Left renal pelvis (tissue), 4 donors: ENCODE measurements around the gene GKN2. TPM values are rescaled to one million over a fixed set of nuclear protein-coding genes. Genes with fewer than 3 reads are reported as not detected.
"Not testable (repeated sequence)": the region's sequence is repeated elsewhere in the genome, so short reads cannot be mapped to it uniquely, and the experiment has no call there.

Experiments used
- DNase-seq, 4 donors: peaks; one replicate each; pipeline ENCODE4 v3.0.0-alpha.2; 2013; ENCODE audit warnings: low read depth in 4 of 4, low spot score in 3 of 4
- polyA plus RNA-seq, 4 donors: library from polyadenylated mRNA; unstranded; fragments of 120-200 nt; gene quantifications; one replicate each; pipeline ENCODE4 v1.2.1, GENCODE V29; 2013; ENCODE audit not compliant: insufficient read length in 4 of 4

The GKN2 gene
- polyA plus RNA-seq, 4 donors: not detected

GRCh38 chr2:68964282-68964681 lies 11.6 kb upstream of the GKN2 start:
- DNase-seq: no peak

GRCh38 chr2:68961380-68961779 lies 8.7 kb upstream of the GKN2 start:
- DNase-seq: no peak

DNA sequence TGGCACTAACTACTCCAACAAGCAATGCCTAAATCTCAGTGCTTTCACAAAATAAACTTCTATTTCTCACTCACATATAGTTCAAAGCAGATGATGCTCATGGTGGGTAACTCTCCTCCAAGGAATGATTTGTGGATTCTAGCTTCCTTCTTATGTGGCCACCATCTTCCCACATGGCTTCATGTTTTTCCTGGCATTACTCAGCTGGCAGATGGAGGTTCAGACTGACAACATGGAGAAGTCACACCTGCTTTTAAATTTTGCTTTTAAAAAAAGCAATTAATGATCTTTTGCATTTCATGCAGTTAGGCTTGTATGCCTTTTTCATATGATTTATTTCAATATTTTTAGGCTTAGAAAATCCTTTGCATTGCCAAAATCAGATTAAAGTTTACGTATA lies 6.3 kb upstream of the GKN2 start:
- no peak for DNase-seq

GRCh38 chr2:68955432-68955831 lies 2.7 kb upstream of the GKN2 start:
- not testable (repeated sequence) for DNase-seq

DNA sequence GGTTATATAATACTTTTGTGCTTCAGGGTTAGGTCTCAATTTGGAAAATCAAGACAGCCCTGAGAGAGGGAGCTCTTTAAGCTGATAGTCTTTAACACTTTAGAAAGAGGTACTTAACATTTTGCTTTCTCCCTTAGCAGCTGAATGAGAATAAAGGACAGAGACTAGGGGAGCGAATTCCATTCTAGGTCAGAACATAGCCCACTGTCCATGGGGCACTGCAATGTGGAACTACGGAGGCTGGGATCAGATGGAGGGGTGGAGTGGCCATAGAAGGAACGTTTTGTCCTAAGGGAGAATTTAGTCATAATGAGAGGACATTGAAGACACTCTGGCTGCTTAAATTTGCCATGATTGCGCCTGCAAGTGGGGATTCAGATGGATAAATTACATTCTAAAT lies 794 bp downstream of the GKN2 start:
- no peak for DNase-seq

DNA sequence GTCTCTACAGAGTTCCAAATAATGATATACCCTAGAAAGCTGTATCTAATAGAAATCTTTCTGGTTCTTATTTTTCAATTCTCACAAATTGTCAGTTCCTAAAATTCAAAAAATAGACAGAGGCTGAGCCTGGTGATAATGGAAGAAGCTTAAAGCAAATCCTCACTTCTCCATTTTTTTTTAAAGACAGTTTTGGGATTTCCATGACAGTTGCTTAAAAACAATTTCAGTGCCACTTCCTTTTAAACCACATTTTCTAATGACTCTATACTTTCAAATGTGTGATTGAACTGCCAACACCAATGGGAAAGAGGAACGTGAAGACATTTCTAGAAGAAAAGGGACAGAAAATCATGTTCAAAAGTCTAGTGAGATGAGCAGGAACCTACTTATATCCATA lies 4.0 kb downstream of the GKN2 start:
- no peak for DNase-seq

GRCh38 chr2:68946117-68946516 lies 6.6 kb downstream of the GKN2 start:
- DNase-seq: no peak

DNA sequence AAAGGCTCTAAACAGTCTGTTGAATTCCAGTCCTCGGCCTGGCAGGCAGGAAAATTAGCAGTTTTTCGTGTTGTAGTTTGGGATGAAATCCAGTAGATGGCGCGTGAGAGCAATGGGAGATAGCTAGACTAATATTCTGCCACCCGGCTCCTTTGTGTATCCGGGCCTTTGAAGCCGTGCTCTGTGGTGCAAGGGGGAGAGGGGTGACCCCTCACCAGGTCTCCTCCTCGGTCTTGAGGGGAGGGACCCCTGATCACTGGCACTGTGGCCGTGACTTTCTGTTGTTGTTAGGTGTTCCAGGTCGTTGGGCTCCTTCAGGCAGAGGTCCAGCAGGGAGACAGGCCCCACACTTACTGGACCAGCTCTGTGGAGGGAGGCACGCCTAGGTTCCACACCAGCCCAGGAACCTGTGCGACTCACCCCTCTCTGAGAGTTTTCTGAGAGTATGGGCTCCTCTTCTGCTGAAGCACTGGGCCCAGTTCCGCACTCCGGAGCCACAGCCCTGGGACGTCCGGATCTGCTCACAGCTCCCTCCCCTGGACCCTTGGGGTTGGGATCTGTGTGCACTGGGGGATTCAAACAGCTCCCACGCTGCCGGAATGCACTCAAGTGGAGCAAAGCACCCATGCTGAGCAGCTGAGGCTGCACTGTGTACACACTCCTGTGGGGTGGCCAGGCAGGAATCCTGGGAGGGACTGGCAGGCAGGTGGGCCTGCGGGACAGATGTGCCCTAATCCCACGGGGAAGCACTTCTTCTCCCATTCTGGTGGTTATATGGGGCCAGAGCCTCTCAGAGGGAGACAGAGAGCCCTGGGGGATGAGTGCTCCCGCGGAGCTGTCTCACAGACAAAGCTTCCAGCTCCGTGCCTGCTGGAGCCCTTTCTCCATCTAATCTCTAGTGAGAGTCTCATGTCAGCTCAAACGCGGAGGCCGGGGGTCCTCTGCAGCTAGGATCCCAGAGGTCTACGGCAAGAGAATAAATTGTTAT lies 8.8 kb downstream of the GKN2 start:
- DNase-seq: peak; percentile 62 to 67 (median 64)

- no peak for DNase-seq
Observed at GRCh38 chr2:68942827-68943226, 9.9 kb downstream of the GKN2 start.

- no peak for DNase-seq
Observed at GRCh38 chr2:68940369-68940768, 12.3 kb downstream of the GKN2 start.

DNA sequence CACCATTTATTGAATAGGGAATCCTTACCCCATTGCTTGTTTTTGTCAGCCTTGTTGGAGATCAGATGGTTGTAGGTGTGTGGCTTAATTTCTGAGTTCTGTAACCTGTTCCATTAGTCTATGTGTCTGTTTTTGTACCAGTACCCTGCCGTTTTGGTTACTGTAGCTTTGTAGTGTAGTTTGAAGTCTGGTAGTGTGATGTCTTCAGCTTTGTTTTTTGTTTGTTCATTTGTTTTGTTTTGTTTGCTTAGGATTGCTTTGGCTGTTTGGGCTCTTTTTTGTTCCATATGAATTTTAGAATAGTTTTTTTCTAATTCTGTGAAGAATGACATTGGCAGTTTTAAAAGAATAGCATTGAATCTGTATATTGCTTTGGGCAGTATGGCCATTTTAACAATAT lies 12.7 kb downstream of the GKN2 start:
- no peak for DNase-seq

- no peak for DNase-seq
Observed at GRCh38 chr2:68938938-68939337, 13.8 kb downstream of the GKN2 start.

- no peak for DNase-seq
Observed at GRCh38 chr2:68937346-68938055, 15.2 kb downstream of the GKN2 start.

DNA sequence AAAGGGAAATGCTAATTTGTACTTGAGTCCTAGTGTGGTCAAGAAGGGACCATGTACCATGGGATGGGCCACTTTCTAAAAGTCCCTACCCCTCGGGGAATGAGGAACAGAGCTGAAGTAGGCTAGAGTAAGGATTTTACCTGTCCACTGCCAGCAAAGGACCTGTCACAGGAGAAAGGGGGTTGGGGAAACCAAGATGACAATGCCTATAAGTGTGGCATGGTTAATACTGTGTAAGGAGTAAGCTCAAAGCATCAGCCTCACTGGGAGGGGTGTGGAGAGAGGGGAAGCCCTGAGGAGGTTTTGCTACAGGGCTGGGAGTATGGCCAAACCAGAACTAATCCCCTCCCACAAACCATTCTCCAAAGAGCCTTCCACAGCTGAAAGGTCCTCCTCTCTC lies 15.8 kb downstream of the GKN2 start:
- DNase-seq: no peak

GRCh38 chr2:68936427-68936826 lies 16.3 kb downstream of the GKN2 start:
- no peak for DNase-seq

- DNase-seq: no peak
Observed at GRCh38 chr2:68935471-68935870, 17.2 kb downstream of the GKN2 start.

DNA sequence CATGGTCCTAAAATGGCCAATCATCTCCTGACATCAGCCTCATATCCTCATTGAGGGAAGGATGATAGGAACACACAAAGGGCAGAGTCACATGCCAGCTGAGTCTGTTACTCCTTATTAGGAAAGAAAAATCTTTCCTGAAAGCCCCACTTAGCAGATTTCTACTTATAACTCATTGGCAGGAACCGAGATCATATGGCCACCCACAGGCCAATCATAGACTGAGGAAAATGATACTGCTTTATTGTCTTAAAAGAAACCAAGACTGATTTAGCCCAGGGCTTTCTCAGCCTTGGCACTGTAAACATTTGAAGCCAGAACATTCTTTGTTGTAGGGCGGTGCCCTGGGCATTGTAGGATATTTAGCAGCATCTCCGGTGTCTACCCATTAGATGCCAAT lies 18.7 kb downstream of the GKN2 start:
- no peak for DNase-seq

GRCh38 chr2:68932402-68932801 lies 20.3 kb downstream of the GKN2 start:
- no peak for DNase-seq

DNA sequence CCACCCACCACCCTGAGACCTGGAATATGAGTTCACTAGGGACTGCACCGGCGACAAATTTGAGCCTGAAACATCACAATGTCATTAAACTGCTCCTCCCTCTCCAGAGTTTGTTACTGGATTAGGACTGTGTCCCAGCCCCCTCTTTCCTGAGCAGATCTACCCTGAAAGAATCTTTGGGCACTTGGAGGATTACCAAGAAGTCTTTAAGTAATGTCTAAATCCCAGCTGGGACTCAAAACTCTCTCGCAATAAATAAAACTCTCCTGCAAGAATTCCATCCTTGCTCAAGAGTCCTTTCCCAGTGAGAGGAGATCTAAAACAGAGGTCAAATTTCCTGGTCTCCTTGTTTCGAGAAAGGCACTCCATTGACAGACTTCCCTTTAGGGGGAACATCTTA lies 20.9 kb downstream of the GKN2 start:
- no peak for DNase-seq

DNA sequence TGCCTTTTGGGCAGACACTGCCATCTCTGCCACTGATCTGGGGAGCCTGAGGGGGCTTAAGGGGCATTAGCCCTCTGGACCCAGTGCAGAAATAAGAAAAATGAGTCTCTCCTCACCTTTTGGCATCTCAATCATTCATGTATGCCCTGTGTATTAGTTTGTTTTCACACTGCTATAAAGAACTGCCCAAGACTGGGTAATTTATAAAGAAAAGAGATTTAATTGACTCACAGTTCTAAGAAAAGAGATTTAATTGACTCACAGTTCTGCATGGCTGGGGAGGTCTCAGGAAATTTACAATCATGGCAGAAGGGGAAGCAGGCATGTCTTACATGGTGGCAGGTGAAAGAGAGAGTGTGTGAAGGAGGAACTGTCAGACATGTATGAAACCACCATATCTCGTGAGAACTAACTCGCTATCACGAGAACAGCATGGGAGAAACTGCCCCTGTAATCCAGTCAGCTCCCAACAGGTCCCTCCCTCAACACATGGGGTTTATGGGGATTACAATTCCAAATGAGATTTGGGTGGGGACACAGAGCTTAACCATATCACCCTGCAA lies 21.5 kb downstream of the GKN2 start:
- DNase-seq: no peak

GRCh38 chr2:68926796-68927195 lies 25.9 kb downstream of the GKN2 start:
- DNase-seq: no peak
